Dendritic cell treated with granulocyte-macrophage colony-stimulating factor and Interleukin-4, amounts not matched to agents 40 ng/mL and 50 ng/mL, for 4 days (primary cell): ENCODE results near the gene FBXL7.

Source experiments
- H3K27ac Mint-ChIP-seq: one replicate; pipeline ENCODE4 v1.8.0; 2022; ENCODE audit warnings: mild to moderate bottlenecking, mixed read lengths
- H3K27me3 Mint-ChIP-seq: one replicate; pipeline ENCODE4 v1.8.0; 2022; ENCODE audit warnings: mild to moderate bottlenecking, mixed read lengths
- H3K36me3 Mint-ChIP-seq: one replicate; pipeline ENCODE4 v1.8.0; 2022; ENCODE audit warnings: low read depth, mixed read lengths
- H3K4me1 Mint-ChIP-seq: one replicate; pipeline ENCODE4 v1.8.0; 2022; ENCODE audit warnings: low read depth, mixed read lengths
- H3K4me3 Mint-ChIP-seq: one replicate; pipeline ENCODE4 v1.8.0; 2022; ENCODE audit warnings: mild to moderate bottlenecking, moderate library complexity, mixed read lengths
- H3K9me3 Mint-ChIP-seq: one replicate; pipeline ENCODE4 v1.8.0; 2022; ENCODE audit warnings: mixed read lengths
- intact Hi-C: fragments of 100-400 bp; cut with micrococcal nuclease; formaldehyde crosslinking; loops from one replicate; pipeline ENCODE4 v1.15.0; 2022

The FBXL7 gene

GRCh38 chr5:15609076-15609725 is 109.2 kb downstream of the FBXL7 start:
- intact Hi-C loops = no loop called here
- Mint-ChIP-seq H3K9me3 (peaks cover 12% of the 10 kb centered on the region), H3K4me3 (no peak overlapping the region), H3K27me3 (no peaks in the 10 kb centered on the region), H3K27ac (no peak overlapping the region), H3K4me1 (no peaks in the 10 kb centered on the region), H3K36me3 (no peaks in the 10 kb centered on the region)

GRCh38 chr5:15610216-15610615 is 110.2 kb downstream of the FBXL7 start:
- intact Hi-C loops = no loop called here
- H3K27ac Mint-ChIP-seq = no peak overlapping the region
- H3K27me3 Mint-ChIP-seq = no peaks in the 10 kb centered on the region
- no peaks in the 10 kb centered on the region for H3K36me3 Mint-ChIP-seq
- no peaks in the 10 kb centered on the region for H3K4me1 Mint-ChIP-seq
- H3K9me3 Mint-ChIP-seq = peaks cover 12% of the 10 kb centered on the region
- no peak overlapping the region for H3K4me3 Mint-ChIP-seq

- H3K36me3 Mint-ChIP-seq = no peaks in the 10 kb centered on the region
- H3K27ac Mint-ChIP-seq = no peak overlapping the region
- H3K4me1 Mint-ChIP-seq = no peaks in the 10 kb centered on the region
- intact Hi-C loops = no loop called here
- peaks cover 12% of the 10 kb centered on the region for H3K9me3 Mint-ChIP-seq
- no peaks in the 10 kb centered on the region for H3K27me3 Mint-ChIP-seq
- no peak overlapping the region for H3K4me3 Mint-ChIP-seq
Measured at GRCh38 chr5:15611008-15611407, 111.0 kb downstream of the FBXL7 start.

- intact Hi-C loops = no loop called here
- Mint-ChIP-seq H3K4me3 (no peak overlapping the region), H3K36me3 (no peaks in the 10 kb centered on the region), H3K27ac (no peak overlapping the region), H3K27me3 (no peaks in the 10 kb centered on the region), H3K9me3 (peaks cover 12% of the 10 kb centered on the region), H3K4me1 (no peaks in the 10 kb centered on the region)
Measured at GRCh38 chr5:15612915-15613635, 113.1 kb downstream of the FBXL7 start.

- H3K27me3 Mint-ChIP-seq = no peaks in the 10 kb centered on the region
- peaks cover 20% of the 10 kb centered on the region for H3K9me3 Mint-ChIP-seq
- no peaks in the 10 kb centered on the region for H3K4me1 Mint-ChIP-seq
- intact Hi-C loops = no loop called here
- H3K4me3 Mint-ChIP-seq = no peak overlapping the region
- H3K36me3 Mint-ChIP-seq = no peaks in the 10 kb centered on the region
- no peak overlapping the region for H3K27ac Mint-ChIP-seq
Measured at GRCh38 chr5:15614679-15615078, 114.7 kb downstream of the FBXL7 start.

- Mint-ChIP-seq H3K4me1 (no peaks in the 10 kb centered on the region), H3K27me3 (no peaks in the 10 kb centered on the region), H3K4me3 (no peak overlapping the region), H3K27ac (no peak overlapping the region), H3K36me3 (no peaks in the 10 kb centered on the region), H3K9me3 (peaks cover 23% of the 10 kb centered on the region)
- intact Hi-C loops = no loop called here
Measured at GRCh38 chr5:15615859-15616258, 115.9 kb downstream of the FBXL7 start.

- H3K4me3 Mint-ChIP-seq = no peak overlapping the region
- intact Hi-C loops = no loop called here
- H3K9me3 Mint-ChIP-seq = peaks cover 28% of the 10 kb centered on the region
Measured at GRCh38 chr5:15618938-15619337, 119.0 kb downstream of the FBXL7 start.

GRCh38 chr5:15620501-15620900 is 120.5 kb downstream of the FBXL7 start:
- Mint-ChIP-seq H3K9me3 (peaks cover 28% of the 10 kb centered on the region), H3K36me3 (no peaks in the 10 kb centered on the region), H3K4me1 (no peaks in the 10 kb centered on the region), H3K4me3 (no peak overlapping the region), H3K27me3 (no peaks in the 10 kb centered on the region), H3K27ac (no peak overlapping the region)
- intact Hi-C loops = no loop called here

More at GRCh38 chr5:15618938-15619337, 119.0 kb downstream of the FBXL7 start:
- H3K27me3 Mint-ChIP-seq = no peaks in the 10 kb centered on the region
- H3K36me3 Mint-ChIP-seq = no peaks in the 10 kb centered on the region
- no peak overlapping the region for H3K27ac Mint-ChIP-seq
- no peaks in the 10 kb centered on the region for H3K4me1 Mint-ChIP-seq

GRCh38 chr5:15621094-15621493 is 121.1 kb downstream of the FBXL7 start:
- intact Hi-C loops = no loop called here
- Mint-ChIP-seq H3K36me3 (no peaks in the 10 kb centered on the region), H3K4me1 (no peaks in the 10 kb centered on the region), H3K27me3 (no peaks in the 10 kb centered on the region), H3K4me3 (no peak overlapping the region), H3K27ac (no peak overlapping the region), H3K9me3 (peaks cover 28% of the 10 kb centered on the region)

GRCh38 chr5:15623794-15624193 is 123.8 kb downstream of the FBXL7 start:
- H3K27me3 Mint-ChIP-seq = no peaks in the 10 kb centered on the region
- no peak overlapping the region for H3K27ac Mint-ChIP-seq
- intact Hi-C loops = no loop called here
- H3K4me3 Mint-ChIP-seq = no peak overlapping the region
- H3K4me1 Mint-ChIP-seq = no peaks in the 10 kb centered on the region
- H3K9me3 Mint-ChIP-seq = peaks cover 26% of the 10 kb centered on the region
- H3K36me3 Mint-ChIP-seq = no peaks in the 10 kb centered on the region

- H3K27ac Mint-ChIP-seq = no peak overlapping the region
- H3K9me3 Mint-ChIP-seq = no peaks in the 10 kb centered on the region
- no peaks in the 10 kb centered on the region for H3K27me3 Mint-ChIP-seq
- no peaks in the 10 kb centered on the region for H3K4me1 Mint-ChIP-seq
- H3K4me3 Mint-ChIP-seq = no peak overlapping the region
- intact Hi-C loops = no loop called here
- no peaks in the 10 kb centered on the region for H3K36me3 Mint-ChIP-seq
Measured at GRCh38 chr5:15627109-15627508, 127.1 kb downstream of the FBXL7 start.

GRCh38 chr5:15627647-15628046 is 127.7 kb downstream of the FBXL7 start:
- H3K27me3 Mint-ChIP-seq = no peaks in the 10 kb centered on the region
- no peaks in the 10 kb centered on the region for H3K36me3 Mint-ChIP-seq
- no peaks in the 10 kb centered on the region for H3K4me1 Mint-ChIP-seq
- no peak overlapping the region for H3K27ac Mint-ChIP-seq
- intact Hi-C loops = no loop called here
- no peak overlapping the region for H3K4me3 Mint-ChIP-seq
- H3K9me3 Mint-ChIP-seq = no peaks in the 10 kb centered on the region

GRCh38 chr5:15630441-15630840 is 130.5 kb downstream of the FBXL7 start:
- Mint-ChIP-seq H3K36me3 (no peaks in the 10 kb centered on the region), H3K4me1 (no peaks in the 10 kb centered on the region), H3K27ac (no peak overlapping the region), H3K9me3 (peaks cover 8% of the 10 kb centered on the region), H3K4me3 (no peak overlapping the region), H3K27me3 (no peaks in the 10 kb centered on the region)
- intact Hi-C loops = no loop called here

GRCh38 chr5:15634591-15635288 is 134.8 kb downstream of the FBXL7 start:
- Mint-ChIP-seq H3K36me3 (no peaks in the 10 kb centered on the region), H3K27ac (no peak overlapping the region), H3K4me1 (no peaks in the 10 kb centered on the region), H3K27me3 (no peaks in the 10 kb centered on the region), H3K9me3 (peaks cover 23% of the 10 kb centered on the region), H3K4me3 (no peak overlapping the region)
- intact Hi-C loops = no loop called here
